Measurements from ENCODE around the gene B3GALNT1.
A peak's percentile ranks its signal among the peaks of the same experiment; 100 is the strongest.
"Not testable (repeated sequence)": the region's sequence is repeated elsewhere in the genome, so short reads cannot be mapped to it uniquely, and the experiment has no call there.

B3GALNT1 gene

GRCh38 chr3:161064413-161064812 lies 40.7 kb downstream of the B3GALNT1 start:
- H3K4me3 Mint-ChIP-seq, result no peak overlapping the region
- DNase-seq (no peak), ATAC-seq (no peak)
- H3K4me1 Mint-ChIP-seq, result peaks cover 34% of the 10 kb centered on the region
- H3K27me3 Mint-ChIP-seq, result no peaks in the 10 kb centered on the region
- H3K9me3 Mint-ChIP-seq, result no peaks in the 10 kb centered on the region
- H3K27ac Mint-ChIP-seq, result no peak overlapping the region

- no peak overlapping the region for H3K4me3 Mint-ChIP-seq
- no peaks in the 10 kb centered on the region for H3K9me3 Mint-ChIP-seq
- no peak for DNase-seq
- peaks cover 43% of the 10 kb centered on the region for H3K4me1 Mint-ChIP-seq
- no peaks in the 10 kb centered on the region for H3K27me3 Mint-ChIP-seq
- no peak for ATAC-seq
- H3K27ac Mint-ChIP-seq, result no peak overlapping the region
These were observed 50.1 kb downstream of the B3GALNT1 start for GRCh38 chr3:161054860-161055604.

GRCh38 chr3:161051856-161052255 lies 53.3 kb downstream of the B3GALNT1 start:
- H3K9me3 Mint-ChIP-seq, result peaks cover 0 to 4% of the 10 kb centered on the region in 2 donors
- H3K27me3 Mint-ChIP-seq, result no peaks in the 10 kb centered on the region
- H3K4me1 Mint-ChIP-seq, result peaks cover 44% of the 10 kb centered on the region

GRCh38 chr3:161050935-161051334 lies 54.2 kb downstream of the B3GALNT1 start:
- H3K27me3 Mint-ChIP-seq, result no peaks in the 10 kb centered on the region
- H3K4me1 Mint-ChIP-seq, result peaks cover 43% of the 10 kb centered on the region
- no peak overlapping the region for H3K27ac Mint-ChIP-seq
- no peak overlapping the region for H3K4me3 Mint-ChIP-seq
- DNase-seq (no peak), ATAC-seq (peak; percentile 39)
- peaks cover 0 to 4% of the 10 kb centered on the region in 2 donors for H3K9me3 Mint-ChIP-seq

More at GRCh38 chr3:161051856-161052255, 53.3 kb downstream of the B3GALNT1 start:
- no peak overlapping the region for H3K4me3 Mint-ChIP-seq
- H3K27ac Mint-ChIP-seq, result no peak overlapping the region
- ATAC-seq, result no peak
- DNase-seq, result peak in 1 of 2 donors; percentile 21

- Mint-ChIP-seq H3K4me3 (peak overlapping the region; percentile 24 to 25), H3K27ac (peak overlapping the region; percentile 22 to 85), H3K4me1 (peaks cover 32% of the 10 kb centered on the region), H3K9me3 (peaks cover 0 to 4% of the 10 kb centered on the region in 2 donors), H3K27me3 (no peaks in the 10 kb centered on the region)
- ATAC-seq, result peak; percentile 93
- DNase-seq, result no peak
These were observed 55.4 kb downstream of the B3GALNT1 start for GRCh38 chr3:161049683-161050248.

- DNase-seq (no peak), ATAC-seq (no peak)
- H3K27ac Mint-ChIP-seq, result no peak overlapping the region
- H3K4me1 Mint-ChIP-seq, result peaks cover 11% of the 10 kb centered on the region
- no peaks in the 10 kb centered on the region for H3K27me3 Mint-ChIP-seq
- H3K4me3 Mint-ChIP-seq, result no peak overlapping the region
- H3K9me3 Mint-ChIP-seq, result peaks cover 6 to 11% of the 10 kb centered on the region in 2 donors
These were observed 61.7 kb downstream of the B3GALNT1 start for GRCh38 chr3:161043336-161044035.

- H3K27me3 Mint-ChIP-seq, result no peaks in the 10 kb centered on the region
- H3K27ac Mint-ChIP-seq, result no peak overlapping the region
- peaks cover 11% of the 10 kb centered on the region for H3K4me1 Mint-ChIP-seq
- DNase-seq (no peak), ATAC-seq (no peak)
- H3K9me3 Mint-ChIP-seq, result peaks cover 6 to 8% of the 10 kb centered on the region in 2 donors
- no peak overlapping the region for H3K4me3 Mint-ChIP-seq
These were observed 63.1 kb downstream of the B3GALNT1 start for GRCh38 chr3:161042023-161042501.

GRCh38 chr3:161038725-161039124 lies 66.4 kb downstream of the B3GALNT1 start:
- no peak overlapping the region for H3K27ac Mint-ChIP-seq
- DNase-seq (no peak), ATAC-seq (no peak)
- H3K27me3 Mint-ChIP-seq, result no peaks in the 10 kb centered on the region
- H3K4me1 Mint-ChIP-seq, result peaks cover 31% of the 10 kb centered on the region
- H3K4me3 Mint-ChIP-seq, result no peak overlapping the region
- H3K9me3 Mint-ChIP-seq, result peaks cover 4 to 14% of the 10 kb centered on the region in 2 donors

- peaks cover 20% of the 10 kb centered on the region for H3K4me1 Mint-ChIP-seq
- H3K27me3 Mint-ChIP-seq, result no peaks in the 10 kb centered on the region
- ATAC-seq (no peak), DNase-seq (no peak)
- peak overlapping the region in 1 of 2 donors; percentile 48 for H3K27ac Mint-ChIP-seq
- peaks cover 14 to 24% of the 10 kb centered on the region in 2 donors for H3K9me3 Mint-ChIP-seq
- peak overlapping the region; percentile 30 to 61 for H3K4me3 Mint-ChIP-seq
These were observed 69.4 kb downstream of the B3GALNT1 start for GRCh38 chr3:161035711-161036110.

- ATAC-seq (peak; percentile 97), DNase-seq (peak in 1 of 2 donors; percentile 48)
- H3K4me1 Mint-ChIP-seq, result peaks cover 20% of the 10 kb centered on the region
- peaks cover 14 to 24% of the 10 kb centered on the region in 2 donors for H3K9me3 Mint-ChIP-seq
- peak overlapping the region; percentile 78 to 86 for H3K27ac Mint-ChIP-seq
- not testable (repeated sequence) for H3K27me3 Mint-ChIP-seq
- peak overlapping the region; percentile 18 to 62 for H3K4me3 Mint-ChIP-seq
These were observed 70.1 kb downstream of the B3GALNT1 start for GRCh38 chr3:161034913-161035550.

Measured in stimulated activated naive CD8-positive, alpha-beta T cell treated with anti-CD3 and anti-CD28 coated beads, Interleukin-15, amount 100 ng/mL, for 72 hours (primary cell).